Fibroblast of pulmonary artery (primary cell): ENCODE results near the gene KIF7.

ENCODE experiments used
- DNase-seq: peaks from one replicate; pipeline ENCODE4 v3.0.0-alpha.2; 2010; ENCODE audit warnings: low read depth
- H3K4me3 ChIP-seq: replicated peaks from 2 replicates; pipeline ENCODE4 v1.5.1; 2011; ENCODE audit warnings: low read depth, mild to moderate bottlenecking, control low read depth, low read length, moderate library complexity
- CTCF ChIP-seq: IDR thresholded peaks from 2 replicates; pipeline ENCODE4 v1.5.1; 2011; ENCODE audit warnings: mild to moderate bottlenecking, control low read depth, low read length, inconsistent platforms; ENCODE audit errors: missing control alignments

Gene KIF7

GRCh38 chr15:89640245-89640644 is 15.0 kb downstream of the KIF7 start:
- H3K4me3 ChIP-seq: no peak overlapping the region
- no peak for TF ChIP-seq CTCF
- DNase-seq: no peak

GRCh38 chr15:89633585-89633984 is 21.7 kb downstream of the KIF7 start:
- no peak for TF ChIP-seq CTCF

GRCh38 chr15:89632563-89633430 is 22.5 kb downstream of the KIF7 start:
- no peak overlapping the region for H3K4me3 ChIP-seq
- no peak for DNase-seq
- no peak for TF ChIP-seq CTCF

More at GRCh38 chr15:89633585-89633984, 21.7 kb downstream of the KIF7 start:
- H3K4me3 ChIP-seq: no peak overlapping the region
- DNase-seq: no peak

GRCh38 chr15:89631902-89632264 is 23.4 kb downstream of the KIF7 start:
- TF ChIP-seq CTCF: no peak
- H3K4me3 ChIP-seq: no peak overlapping the region
- no peak for DNase-seq

GRCh38 chr15:89630974-89631901 is 24.0 kb downstream of the KIF7 start:
- no peak overlapping the region for H3K4me3 ChIP-seq

GRCh38 chr15:89630260-89630659 is 25.0 kb downstream of the KIF7 start:
- no peak overlapping the region for H3K4me3 ChIP-seq
- no peak for TF ChIP-seq CTCF
- no peak for DNase-seq

More at GRCh38 chr15:89630974-89631901, 24.0 kb downstream of the KIF7 start:
- TF ChIP-seq CTCF: no peak
- no peak for DNase-seq
